ENCODE data around the gene SLC11A2.

The SLC11A2 gene

DNA sequence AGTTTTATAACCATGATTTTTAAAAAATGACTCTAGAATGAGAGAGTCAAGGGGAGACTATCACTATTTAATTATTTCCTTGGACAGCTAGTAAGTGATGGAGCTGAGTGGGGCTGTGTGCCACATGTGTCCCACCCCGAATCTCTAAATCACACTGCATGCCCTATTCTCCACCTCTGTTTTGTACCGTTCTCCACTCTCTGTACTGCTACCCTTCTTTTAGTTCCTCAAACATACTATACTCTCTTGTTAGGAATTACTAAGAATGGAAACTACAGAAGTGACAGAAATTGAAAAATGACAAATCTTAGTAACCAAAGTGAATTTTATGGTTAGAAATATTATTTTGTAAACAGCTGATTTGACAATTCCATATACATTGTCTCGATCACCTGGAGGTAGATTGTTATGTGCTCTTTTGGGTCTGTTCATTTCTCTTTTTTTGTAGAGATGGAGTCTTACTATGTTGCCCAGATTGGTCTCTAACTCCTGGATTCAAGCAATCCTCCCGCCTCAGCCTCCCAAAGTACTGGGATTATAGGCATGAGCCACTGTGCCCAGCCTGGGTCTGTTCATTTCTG is 35.9 kb downstream of the SLC11A2 start:
- in situ Hi-C loops (cut with HindIII; ENCODE audit: low sequenced_read_pairs) = no loop called here
- no peak overlapping the region for H3K4me3 ChIP-seq (ENCODE audit: low read depth, low read length)
- TF ChIP-seq, protein P1, sequence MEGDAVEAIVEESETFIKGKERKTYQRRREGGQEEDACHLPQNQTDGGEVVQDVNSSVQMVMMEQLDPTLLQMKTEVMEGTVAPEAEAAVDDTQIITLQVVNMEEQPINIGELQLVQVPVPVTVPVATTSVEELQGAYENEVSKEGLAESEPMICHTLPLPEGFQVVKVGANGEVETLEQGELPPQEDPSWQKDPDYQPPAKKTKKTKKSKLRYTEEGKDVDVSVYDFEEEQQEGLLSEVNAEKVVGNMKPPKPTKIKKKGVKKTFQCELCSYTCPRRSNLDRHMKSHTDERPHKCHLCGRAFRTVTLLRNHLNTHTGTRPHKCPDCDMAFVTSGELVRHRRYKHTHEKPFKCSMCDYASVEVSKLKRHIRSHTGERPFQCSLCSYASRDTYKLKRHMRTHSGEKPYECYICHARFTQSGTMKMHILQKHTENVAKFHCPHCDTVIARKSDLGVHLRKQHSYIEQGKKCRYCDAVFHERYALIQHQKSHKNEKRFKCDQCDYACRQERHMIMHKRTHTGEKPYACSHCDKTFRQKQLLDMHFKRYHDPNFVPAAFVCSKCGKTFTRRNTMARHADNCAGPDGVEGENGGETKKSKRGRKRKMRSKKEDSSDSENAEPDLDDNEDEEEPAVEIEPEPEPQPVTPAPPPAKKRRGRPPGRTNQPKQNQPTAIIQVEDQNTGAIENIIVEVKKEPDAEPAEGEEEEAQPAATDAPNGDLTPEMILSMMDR (IDR thresholded peaks at IDR 0.05; ENCODE audit: low read depth, low read length) = no peak
- no peak for DNase-seq (ENCODE audit: low read depth, low spot score)

DNA sequence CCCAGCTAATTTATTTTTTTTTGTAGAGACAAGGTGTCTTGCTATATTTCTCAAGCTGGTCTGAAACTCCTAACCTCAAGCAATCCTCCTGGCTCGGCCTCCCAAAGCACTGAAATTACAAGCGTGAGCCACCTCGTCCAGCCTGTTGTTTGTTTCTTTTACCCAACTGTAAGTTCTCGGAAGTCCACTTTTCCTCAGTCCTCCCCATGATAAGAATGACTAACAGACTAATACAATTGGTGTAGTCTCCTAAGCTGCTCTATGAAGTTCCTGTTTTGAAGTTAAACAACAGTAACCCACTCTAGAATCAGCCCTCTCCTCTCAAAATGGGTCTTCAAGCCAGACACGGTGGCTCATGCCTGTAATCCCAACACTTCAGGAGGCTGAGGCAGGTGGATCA is 37.3 kb downstream of the SLC11A2 start:
- DNase-seq (ENCODE audit: low read depth, low spot score) = no peak
- H3K4me3 ChIP-seq (ENCODE audit: low read depth, low read length) = no peak overlapping the region
- TF ChIP-seq, protein P1 (IDR thresholded peaks at IDR 0.05; ENCODE audit: low read depth, low read length) = no peak
- in situ Hi-C loops (cut with HindIII; ENCODE audit: low sequenced_read_pairs) = no loop called here

DNA sequence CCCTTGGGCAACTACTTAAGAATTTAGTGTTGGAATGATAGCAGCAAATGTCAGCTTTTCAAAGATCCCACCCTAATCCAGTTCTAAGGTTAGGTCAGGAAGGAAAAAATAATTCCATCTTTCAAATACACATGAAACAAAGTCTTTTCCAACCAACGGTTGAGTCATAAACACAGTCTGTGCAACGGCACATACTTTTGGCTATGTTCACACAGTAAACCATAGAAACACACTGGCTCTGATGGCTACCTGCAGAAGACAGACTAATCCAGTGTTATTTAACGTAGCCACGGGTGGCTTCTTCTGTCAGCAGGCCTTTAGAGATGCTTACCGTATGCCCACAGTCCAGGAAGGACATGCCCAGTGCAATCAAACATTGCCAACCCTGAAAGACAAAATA is 38.1 kb downstream of the SLC11A2 start:
- H3K4me3 ChIP-seq (ENCODE audit: low read depth, low read length) = no peak overlapping the region
- TF ChIP-seq, protein P1 (IDR thresholded peaks at IDR 0.05; ENCODE audit: low read depth, low read length) = no peak
- no peak for DNase-seq (ENCODE audit: low read depth, low spot score)
- in situ Hi-C loops (cut with HindIII; ENCODE audit: low sequenced_read_pairs) = no loop called here

DNA sequence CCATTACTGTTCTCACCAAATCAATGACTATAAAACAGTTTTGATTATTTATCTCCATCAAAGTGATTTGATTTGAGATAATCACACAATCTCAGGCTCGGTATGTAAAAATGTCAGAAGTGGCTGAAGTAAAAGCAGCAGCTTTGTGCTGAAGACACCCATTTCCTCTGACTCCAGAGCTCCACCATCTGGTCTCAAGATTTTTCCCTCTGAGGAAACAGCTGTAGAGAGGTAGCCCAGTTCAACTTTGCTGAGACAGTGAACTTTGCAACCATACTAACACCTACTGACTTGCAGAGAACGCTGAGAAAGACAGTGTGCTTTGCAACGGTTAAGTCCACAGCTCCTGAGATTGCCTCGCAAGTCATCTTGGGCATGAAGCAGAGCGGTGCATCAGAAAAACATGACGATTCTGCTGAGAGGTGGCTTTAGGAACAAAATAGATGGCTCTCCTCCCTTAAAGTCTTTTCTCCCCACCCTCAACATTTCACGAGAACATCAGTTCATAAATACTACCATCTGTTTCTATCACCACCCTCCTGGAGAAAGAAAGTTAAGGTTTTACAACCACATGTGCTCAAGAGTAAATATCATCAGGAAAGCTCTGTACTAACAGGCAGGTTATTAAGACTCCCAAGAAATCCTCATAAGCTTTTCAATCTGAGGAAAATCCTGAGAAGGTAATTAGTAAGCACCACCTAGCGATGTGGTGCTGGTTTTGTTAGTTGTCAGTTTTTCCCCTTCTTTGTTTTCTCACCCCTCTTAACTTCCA is 39.0 kb downstream of the SLC11A2 start:
- no peak overlapping the region for H3K4me3 ChIP-seq (ENCODE audit: low read depth, low read length)
- in situ Hi-C loops (cut with HindIII; ENCODE audit: low sequenced_read_pairs) = no loop called here
- peak; percentile 64 for DNase-seq (ENCODE audit: low read depth, low spot score)
- TF ChIP-seq, protein P1 (IDR thresholded peaks at IDR 0.05; ENCODE audit: low read depth, low read length) = peak; percentile 74

DNA sequence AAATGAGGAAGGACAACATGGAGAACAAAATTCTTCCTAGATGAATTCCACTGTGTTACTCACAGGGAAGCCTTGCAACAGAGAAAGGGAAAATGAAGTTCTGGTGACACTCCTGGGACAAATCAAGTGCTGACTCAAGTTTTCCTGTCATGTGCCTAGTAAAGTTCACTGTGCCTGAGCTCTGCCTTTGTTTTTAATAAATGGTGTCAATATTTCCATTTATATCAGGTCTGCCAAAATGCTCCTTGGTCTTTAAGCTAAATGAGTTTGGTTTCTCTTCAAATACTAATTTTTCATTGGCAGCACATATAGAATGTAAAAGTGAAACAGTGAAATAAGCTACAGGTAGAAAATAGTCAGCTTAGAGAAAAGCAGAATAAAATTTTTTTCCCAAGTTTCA is 40.9 kb downstream of the SLC11A2 start:
- no peak overlapping the region for H3K4me3 ChIP-seq (ENCODE audit: low read depth, low read length)
- TF ChIP-seq, protein P1 (IDR thresholded peaks at IDR 0.05; ENCODE audit: low read depth, low read length) = no peak
- peak; percentile 54 for DNase-seq (ENCODE audit: low read depth, low spot score)
- in situ Hi-C loops (cut with HindIII; ENCODE audit: low sequenced_read_pairs) = no loop called here

DNA sequence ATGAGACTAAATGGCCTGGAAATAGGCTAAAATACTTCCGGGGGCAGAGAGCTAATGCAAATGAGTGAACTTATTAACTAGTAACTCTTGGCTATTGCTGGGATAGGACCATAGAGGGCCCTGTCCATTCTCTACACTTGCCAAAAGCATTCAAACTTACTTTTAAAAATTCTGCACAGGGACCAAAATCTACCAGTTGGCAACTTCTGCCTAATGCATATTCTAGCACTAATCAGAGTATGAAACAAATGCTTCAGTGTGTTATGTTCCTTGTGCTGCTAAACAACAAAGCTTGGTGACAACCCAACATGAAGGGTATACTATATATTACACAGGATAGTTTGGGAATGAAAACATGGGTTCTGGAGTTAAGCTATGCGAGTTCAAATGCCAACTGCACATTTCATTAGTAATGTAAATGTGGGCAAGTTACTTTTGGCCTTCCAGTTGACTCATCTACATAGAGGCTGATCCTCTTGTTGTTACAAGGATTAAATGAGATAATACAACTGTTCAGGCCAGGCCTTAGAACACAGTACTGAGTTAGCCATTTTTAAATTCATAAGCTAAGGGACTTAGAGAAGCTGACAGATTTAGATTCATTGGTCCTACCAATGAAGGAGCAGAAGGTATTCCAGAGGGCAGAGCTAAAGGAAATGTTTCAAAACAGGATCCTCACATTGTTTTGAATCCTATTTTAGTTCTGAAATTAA is 41.4 kb downstream of the SLC11A2 start:
- H3K4me3 ChIP-seq (ENCODE audit: low read depth, low read length) = no peak overlapping the region
- TF ChIP-seq, protein P1 (IDR thresholded peaks at IDR 0.05; ENCODE audit: low read depth, low read length) = no peak
- DNase-seq (ENCODE audit: low read depth, low spot score) = peak; percentile 29
- in situ Hi-C loops (cut with HindIII; ENCODE audit: low sequenced_read_pairs) = no loop called here
